OCI-LY1 (cell line): ENCODE data around the gene ASTL.

ENCODE experiments used
- CTCF ChIP-seq: fragments of 200-600 bp; sonication (generic), shearing (Covaris generic); IDR thresholded peaks from 2 replicates; pipeline ENCODE4 v1.5.1; 2017; ENCODE audit warnings: mild to moderate bottlenecking, antibody characterized with exemption, low read length, moderate library complexity, mixed read lengths
- EZH2 ChIP-seq: fragments of 200-600 bp; sonication (generic), shearing (Covaris generic); IDR thresholded peaks from 2 replicates; pipeline ENCODE4 v1.8.0; 2017; ENCODE audit warnings: borderline replicate concordance, mixed run types, mild to moderate bottlenecking, antibody characterized with exemption, low read length, moderate library complexity, mixed read lengths

- no peak for TF ChIP-seq CTCF
- no peak for TF ChIP-seq EZH2
These were observed 46.4 kb downstream of the ASTL start for GRCh38 chr2:96091711-96092572.
